Esophagus squamous epithelium (tissue), 4 donors: ENCODE results near the gene CIB4.

Experiments
- POLR2A ChIP-seq, 4 donors: fragments of 450-650 bp; IDR thresholded peaks; one replicate each; pipeline ENCODE4 v1.6.1; 2017; ENCODE audit warnings: antibody characterized with exemption in 4 of 4, mild to moderate bottlenecking in 4 of 4, moderate library complexity in 3 of 4
- TF ChIP-seq, protein P1 (sequence below), 6 experiments: fragments of 450-650 bp in 4 of 6; fragments of 200-600 bp in 2 of 6; sonication (generic) in 2 of 6; IDR thresholded peaks; one replicate each; pipeline ENCODE4 v1.5.1; 2016 to 2019; ENCODE audit warnings: antibody characterized with exemption in 6 of 6, mild to moderate bottlenecking in 4 of 6, moderate library complexity in 4 of 6

- TF ChIP-seq POLR2A (IDR thresholded peaks at IDR 0.05): no peak
- TF ChIP-seq, protein P1, sequence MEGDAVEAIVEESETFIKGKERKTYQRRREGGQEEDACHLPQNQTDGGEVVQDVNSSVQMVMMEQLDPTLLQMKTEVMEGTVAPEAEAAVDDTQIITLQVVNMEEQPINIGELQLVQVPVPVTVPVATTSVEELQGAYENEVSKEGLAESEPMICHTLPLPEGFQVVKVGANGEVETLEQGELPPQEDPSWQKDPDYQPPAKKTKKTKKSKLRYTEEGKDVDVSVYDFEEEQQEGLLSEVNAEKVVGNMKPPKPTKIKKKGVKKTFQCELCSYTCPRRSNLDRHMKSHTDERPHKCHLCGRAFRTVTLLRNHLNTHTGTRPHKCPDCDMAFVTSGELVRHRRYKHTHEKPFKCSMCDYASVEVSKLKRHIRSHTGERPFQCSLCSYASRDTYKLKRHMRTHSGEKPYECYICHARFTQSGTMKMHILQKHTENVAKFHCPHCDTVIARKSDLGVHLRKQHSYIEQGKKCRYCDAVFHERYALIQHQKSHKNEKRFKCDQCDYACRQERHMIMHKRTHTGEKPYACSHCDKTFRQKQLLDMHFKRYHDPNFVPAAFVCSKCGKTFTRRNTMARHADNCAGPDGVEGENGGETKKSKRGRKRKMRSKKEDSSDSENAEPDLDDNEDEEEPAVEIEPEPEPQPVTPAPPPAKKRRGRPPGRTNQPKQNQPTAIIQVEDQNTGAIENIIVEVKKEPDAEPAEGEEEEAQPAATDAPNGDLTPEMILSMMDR (IDR thresholded peaks at IDR 0.05): no peak
Measured at GRCh38 chr2:26618611-26619010, 22.6 kb downstream of the CIB4 start.
